ENCODE results near the gene GSTM4. TPM values are rescaled to one million over a fixed set of nuclear protein-coding genes. Genes with fewer than 3 reads are reported as not detected.

Gene GSTM4
- total and polyA plus RNA-seq, 7 donors, result 31.4 to 73.1 (median 48.6) TPM

DNA sequence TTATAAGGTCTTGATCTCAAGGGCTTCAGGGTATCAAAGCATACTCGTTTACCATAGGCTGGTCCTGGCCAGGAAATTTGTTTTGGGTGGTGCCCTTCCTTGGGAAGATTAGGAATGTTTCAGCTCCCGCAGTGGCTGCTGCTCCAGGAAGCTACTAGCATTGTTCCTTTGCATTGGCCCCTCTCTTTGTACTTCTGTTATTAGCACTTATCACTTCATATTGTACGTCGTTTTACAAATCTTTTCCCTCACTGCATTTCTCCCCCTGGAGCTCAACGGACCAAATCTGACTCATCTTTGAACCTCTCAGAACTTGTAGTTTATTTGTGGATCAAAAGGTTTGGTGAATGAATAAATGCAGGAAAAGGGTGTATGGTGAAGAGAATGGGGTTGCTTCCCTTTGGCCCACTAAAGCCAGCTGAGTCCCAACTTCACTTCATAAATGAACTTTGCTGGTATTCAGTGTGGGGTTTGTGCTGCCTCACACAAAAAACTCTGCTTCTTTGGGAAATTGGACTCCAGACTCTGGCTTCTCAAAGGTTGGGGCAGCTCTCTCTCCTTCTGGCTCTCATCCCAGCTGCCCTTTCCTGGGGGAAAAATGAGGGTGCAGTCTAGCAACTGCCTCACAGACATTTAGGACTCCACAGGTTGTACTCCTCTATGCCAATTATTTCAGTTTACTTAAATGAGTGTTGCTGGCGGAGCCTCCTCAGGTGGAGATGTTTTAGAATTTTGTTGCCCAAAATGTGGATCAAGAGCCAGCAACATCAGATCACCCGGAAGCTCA is 42.3 kb upstream of the GSTM4 start:
- Histone ChIP-seq H3K4me1 (peaks cover 0 to 5% (median 2%) of the 10 kb centered on the region in 4 donors), H3K36me3 (no peaks in the 10 kb centered on the region), H3K9me3 (no peaks in the 10 kb centered on the region), H3K27ac (no peak overlapping the region), H3K27me3 (no peaks in the 10 kb centered on the region), H3K4me3 (no peak overlapping the region)
- 66 to 77% methylated on average over 7 of the region's 7 CpGs for WGBS, 2 donors
- TF ChIP-seq CTCF (IDR thresholded peaks at IDR 0.05), result no peak
- no peak for TF ChIP-seq POLR2A (IDR thresholded peaks at IDR 0.05)
- DNase-seq, result no peak
- intact Hi-C loops (cut with DNase I), result no loop called here

GRCh38 chr1:109615879-109616278 is 40.0 kb upstream of the GSTM4 start:
- intact Hi-C loops (cut with DNase I), result no loop called here
- no peak overlapping the region for H3K4me3 ChIP-seq
- DNase-seq, result peak; percentile 70
- H3K4me1 ChIP-seq, result peaks cover 0 to 24% (median 18%) of the 10 kb centered on the region in 4 donors
- WGBS, 2 donors, result 41 to 45% methylated on average over 3 of the region's 3 CpGs
- no peaks in the 10 kb centered on the region for H3K36me3 ChIP-seq
- TF ChIP-seq POLR2AphosphoS5 (IDR thresholded peaks at IDR 0.05), result peak in 2 of 4 donors; percentile 19 to 49
- no peak for TF ChIP-seq CTCF (IDR thresholded peaks at IDR 0.05)
- no peaks in the 10 kb centered on the region for H3K9me3 ChIP-seq
- peak overlapping the region in 2 of 4 donors; percentile 15 to 51 for H3K27ac ChIP-seq
- H3K27me3 ChIP-seq, result no peaks in the 10 kb centered on the region

GRCh38 chr1:109616391-109616790 is 39.5 kb upstream of the GSTM4 start:
- intact Hi-C loops (cut with DNase I), result no loop called here
- peak overlapping the region in 3 of 4 donors; percentile 15 to 51 (median 23) for H3K27ac ChIP-seq

GRCh38 chr1:109617291-109617801 is 38.6 kb upstream of the GSTM4 start:
- peaks cover 0 to 38% (median 29%) of the 10 kb centered on the region in 4 donors for H3K4me1 ChIP-seq
- peak overlapping the region in 3 of 4 donors; percentile 11 to 51 (median 23) for H3K27ac ChIP-seq

More at GRCh38 chr1:109616391-109616790, 39.5 kb upstream of the GSTM4 start:
- Histone ChIP-seq H3K9me3 (no peaks in the 10 kb centered on the region), H3K4me3 (no peak overlapping the region), H3K36me3 (no peaks in the 10 kb centered on the region), H3K27me3 (no peaks in the 10 kb centered on the region), H3K4me1 (peaks cover 0 to 28% (median 22%) of the 10 kb centered on the region in 4 donors)
- TF ChIP-seq POLR2AphosphoS5 (IDR thresholded peaks at IDR 0.05), result no peak
- no peak for TF ChIP-seq CTCF (IDR thresholded peaks at IDR 0.05)
- 84 to 86% methylated on average over 3 of the region's 3 CpGs for WGBS, 2 donors
- no peak for DNase-seq

More at GRCh38 chr1:109617291-109617801, 38.6 kb upstream of the GSTM4 start:
- Histone ChIP-seq H3K4me3 (no peak overlapping the region), H3K9me3 (no peaks in the 10 kb centered on the region), H3K36me3 (no peaks in the 10 kb centered on the region), H3K27me3 (no peaks in the 10 kb centered on the region)
- intact Hi-C loops (cut with DNase I), result no loop called here
- DNase-seq, result no peak
- TF ChIP-seq EP300 (IDR thresholded peaks at IDR 0.05) (no peak), POLR2A (IDR thresholded peaks at IDR 0.05) (no peak), POLR2AphosphoS5 (IDR thresholded peaks at IDR 0.05) (no peak), CTCF (IDR thresholded peaks at IDR 0.05) (no peak)
- WGBS, 2 donors, result 42 to 62% methylated on average over 3 of the region's 3 CpGs
